Embryonic facial prominence (tissue), 1 donor: ENCODE results near the gene PISD.

ENCODE experiments used
- DNase-seq: peaks from one replicate; pipeline ENCODE4 v3.0.0-alpha.2; 2016; ENCODE audit errors: extremely low spot score

PISD gene

GRCh38 chr22:31626427-31627150, 35.4 kb downstream of the PISD start:
- no peak for DNase-seq

DNA sequence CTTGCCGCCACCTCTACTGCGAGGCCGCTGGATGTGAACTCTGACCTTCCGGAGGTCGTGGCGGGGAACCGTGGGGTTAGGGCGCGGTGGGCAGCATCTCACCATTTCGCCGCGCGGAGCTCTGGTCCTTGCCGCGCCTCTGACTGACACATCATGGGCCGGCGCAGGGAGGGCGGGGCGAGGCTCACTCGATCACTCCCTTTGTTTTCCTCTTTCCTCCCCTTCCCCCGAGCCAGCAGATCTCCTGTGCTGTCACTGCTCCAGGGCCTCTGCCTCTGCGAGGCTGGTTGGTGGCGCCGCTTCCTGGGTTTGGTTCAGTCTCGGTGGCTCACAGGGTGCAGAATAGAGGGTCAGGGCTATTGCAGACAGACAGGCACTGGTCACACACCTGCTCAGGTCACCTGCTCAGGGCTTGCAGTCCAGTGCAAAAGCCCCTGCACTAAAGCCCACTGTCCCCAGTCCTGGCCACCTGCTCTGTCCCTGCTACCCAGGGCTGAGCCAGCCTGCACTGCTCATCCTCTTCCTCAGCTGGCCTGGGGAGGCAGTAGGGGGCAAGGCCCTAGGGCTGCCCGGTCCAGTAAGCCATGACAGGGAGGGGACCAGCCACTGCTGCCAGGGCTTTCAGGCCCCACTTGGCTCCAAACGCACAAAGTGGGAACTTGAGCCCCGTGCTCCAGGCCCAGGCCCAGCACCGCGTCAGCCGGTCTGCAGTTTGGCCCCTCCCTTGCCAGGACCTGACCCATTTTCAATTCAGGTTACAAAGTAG, 36.2 kb downstream of the PISD start:
- DNase-seq = no peak

- DNase-seq = no peak
These were observed 36.8 kb downstream of the PISD start for GRCh38 chr22:31625257-31625640.

DNA sequence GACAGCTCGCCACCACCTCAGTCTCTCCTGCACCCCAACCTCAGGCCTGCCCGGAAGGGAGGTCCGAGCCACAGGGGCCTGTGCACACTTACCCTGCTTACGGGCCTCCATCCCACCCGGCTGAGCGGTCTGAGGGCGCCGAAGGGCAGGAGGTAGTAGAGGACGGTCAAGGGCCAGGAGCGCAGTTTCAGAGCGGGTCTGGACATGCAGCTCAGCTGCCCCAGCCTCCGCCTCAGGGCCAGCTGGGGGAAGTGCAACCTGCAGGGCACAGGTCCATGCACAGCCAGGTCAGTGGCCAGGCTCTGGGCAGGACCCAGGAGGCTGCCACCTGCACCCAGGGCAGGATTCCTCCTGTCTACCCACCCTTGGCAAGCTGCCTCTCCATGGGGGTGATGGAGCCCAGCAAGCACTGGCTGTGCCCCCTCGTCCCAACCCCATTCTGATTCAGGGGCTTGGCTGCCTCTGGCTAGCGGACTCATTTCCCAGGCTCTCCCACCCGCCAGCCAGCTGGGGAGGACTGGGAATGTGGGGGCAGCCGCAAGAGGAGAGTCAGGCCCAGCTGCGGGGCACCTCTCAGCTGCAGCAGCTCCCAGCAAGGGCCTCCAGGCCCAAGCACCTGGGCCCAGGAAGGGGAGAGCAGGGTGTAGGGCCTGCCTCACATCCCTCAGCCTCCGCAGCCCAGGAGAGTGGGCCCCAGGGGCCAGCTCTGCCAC, 38.3 kb downstream of the PISD start:
- no peak for DNase-seq

DNA sequence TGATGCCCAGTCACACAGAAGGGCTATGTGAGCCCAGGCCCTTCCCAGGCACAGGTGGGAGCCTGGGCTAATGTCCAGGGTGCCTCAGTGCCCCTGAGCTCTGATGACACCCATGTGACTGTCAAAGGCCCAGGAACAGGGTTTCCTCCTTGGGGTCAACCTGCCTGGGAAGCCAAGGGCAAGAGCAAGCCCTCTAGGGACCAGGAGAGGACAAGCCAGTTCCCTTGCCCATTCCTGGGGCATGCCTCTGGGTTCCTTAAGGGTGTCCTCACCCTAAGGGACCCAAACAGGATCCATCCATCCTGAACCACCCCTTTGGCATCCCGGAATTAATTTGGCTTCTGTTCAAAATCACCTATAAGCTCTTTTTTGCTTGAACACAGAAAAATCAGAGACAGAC, 39.0 kb downstream of the PISD start:
- no peak for DNase-seq

DNA sequence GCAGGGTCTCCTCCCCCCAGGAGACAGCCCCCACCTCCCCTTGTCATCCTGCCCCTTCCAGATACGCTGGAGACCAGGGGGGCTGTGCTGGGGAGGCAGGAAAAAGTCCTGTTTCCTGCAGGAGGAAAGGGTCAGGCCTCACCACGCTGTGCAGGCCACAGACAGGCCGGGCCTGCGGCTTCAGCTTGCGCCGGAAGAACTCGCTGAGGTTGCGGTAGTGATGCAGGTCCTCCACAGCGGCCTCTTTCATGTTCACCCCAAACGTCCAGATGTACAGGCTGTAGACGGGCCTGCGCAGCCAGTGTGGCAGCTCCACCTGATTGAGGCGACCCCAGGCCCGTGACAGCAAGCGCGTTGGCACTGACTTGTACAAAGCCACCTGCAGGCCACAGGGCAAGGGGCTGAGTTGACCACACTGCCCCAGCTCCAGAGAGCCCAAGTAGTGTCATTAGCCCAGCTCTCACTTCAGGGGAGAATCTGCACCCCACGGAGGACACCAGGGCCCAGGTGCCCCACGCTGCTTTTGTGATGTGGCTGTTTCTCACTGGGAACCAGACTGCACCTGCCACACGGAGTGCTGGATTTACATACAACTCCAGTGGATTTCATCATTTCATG, 40.4 kb downstream of the PISD start:
- DNase-seq = no peak

- no peak for DNase-seq
These were observed 41.1 kb downstream of the PISD start for GRCh38 chr22:31620756-31621480.

DNA sequence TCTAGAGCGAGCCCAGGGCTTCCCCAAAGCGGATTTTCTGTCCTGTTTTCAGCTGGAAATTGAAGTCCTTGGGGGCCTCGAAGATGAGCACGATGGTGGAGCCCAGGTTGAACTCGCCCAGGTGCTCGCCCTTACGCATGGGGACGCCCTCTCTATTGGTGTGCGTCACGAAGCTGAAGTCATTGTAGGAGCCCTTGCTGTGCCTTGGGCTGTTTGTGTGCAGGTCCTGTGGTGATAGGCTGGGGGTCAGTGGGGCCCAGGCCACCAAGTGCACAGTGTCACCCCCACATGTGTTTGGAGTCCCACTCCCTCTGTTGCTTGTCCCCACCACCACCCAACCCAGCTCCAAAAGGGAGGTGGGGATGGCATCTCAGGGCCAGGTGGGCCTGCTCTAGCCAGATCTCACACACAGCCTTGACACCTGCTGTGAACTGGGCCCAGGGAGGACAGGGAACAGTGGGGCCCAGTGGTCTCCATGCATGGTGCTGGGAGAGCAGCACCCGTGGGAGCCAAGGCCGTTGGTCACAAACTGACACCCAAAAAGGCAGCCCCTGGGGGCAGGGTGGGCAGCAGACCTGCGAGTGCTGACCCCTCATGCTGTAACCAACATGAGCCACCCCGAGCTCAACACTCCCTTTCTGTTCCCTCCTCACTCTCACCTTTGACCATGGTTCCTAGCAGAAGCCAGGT, 42.3 kb downstream of the PISD start:
- no peak for DNase-seq

- no peak for DNase-seq
These were observed 43.4 kb downstream of the PISD start for GRCh38 chr22:31618471-31619176.

GRCh38 chr22:31618057-31618456, 44.0 kb downstream of the PISD start:
- DNase-seq = no peak

DNA sequence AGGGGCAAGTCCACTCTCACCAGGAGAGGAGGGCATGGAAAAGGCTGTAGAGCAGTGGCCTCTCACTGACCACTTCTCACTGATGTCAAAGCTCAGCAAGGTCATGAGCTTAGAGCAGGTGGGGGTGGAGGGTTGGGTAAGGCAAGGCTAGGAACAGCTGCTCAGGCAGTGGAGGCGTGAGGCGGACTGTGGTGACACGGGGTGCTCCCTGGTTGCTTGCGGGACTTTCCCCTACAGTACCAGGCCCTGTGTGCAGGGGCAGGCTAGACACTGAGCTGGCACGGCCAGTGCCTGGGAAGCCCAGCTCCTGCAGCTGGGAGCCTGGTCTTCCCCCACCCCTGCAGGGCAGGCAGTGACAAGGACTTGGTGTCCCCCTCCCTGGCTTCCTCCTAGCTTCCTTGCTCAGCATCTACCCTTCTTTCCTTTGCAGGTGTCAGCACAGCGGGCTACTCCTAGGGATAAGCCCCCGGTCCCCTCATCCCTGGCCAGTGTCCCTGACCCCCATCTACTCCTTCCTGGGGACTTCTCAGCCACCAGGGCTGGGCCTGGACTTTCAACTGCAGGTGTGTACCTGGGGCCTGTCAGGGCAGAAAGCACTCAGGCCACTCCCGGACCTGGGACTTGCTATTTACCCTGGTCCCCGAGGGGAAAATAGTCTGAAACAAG, 45.6 kb downstream of the PISD start:
- DNase-seq = no peak

GRCh38 chr22:31615940-31616314, 46.1 kb downstream of the PISD start:
- DNase-seq = no peak

DNA sequence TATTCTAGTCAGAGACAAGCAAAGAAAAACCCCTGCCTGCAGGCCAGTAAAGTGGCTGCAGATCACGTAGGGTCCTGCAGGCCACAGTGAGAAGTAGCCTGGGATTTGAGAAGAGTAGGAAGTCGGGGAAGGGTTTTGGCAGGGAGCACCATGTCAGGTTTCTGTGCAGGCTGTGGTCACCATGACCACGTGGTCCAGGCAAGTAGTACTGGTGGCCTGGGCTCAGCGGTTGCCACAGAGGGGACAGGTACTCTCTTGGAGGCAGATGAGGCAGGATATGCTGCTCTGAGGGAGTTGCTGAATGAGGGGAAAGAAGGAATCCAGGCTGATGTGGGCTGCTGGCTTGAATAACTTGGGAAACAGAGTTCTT, 46.5 kb downstream of the PISD start:
- no peak for DNase-seq

GRCh38 chr22:31614781-31615490, 47.1 kb downstream of the PISD start:
- DNase-seq = no peak

- DNase-seq = no peak
These were observed 48.1 kb downstream of the PISD start for GRCh38 chr22:31613904-31614296.

DNA sequence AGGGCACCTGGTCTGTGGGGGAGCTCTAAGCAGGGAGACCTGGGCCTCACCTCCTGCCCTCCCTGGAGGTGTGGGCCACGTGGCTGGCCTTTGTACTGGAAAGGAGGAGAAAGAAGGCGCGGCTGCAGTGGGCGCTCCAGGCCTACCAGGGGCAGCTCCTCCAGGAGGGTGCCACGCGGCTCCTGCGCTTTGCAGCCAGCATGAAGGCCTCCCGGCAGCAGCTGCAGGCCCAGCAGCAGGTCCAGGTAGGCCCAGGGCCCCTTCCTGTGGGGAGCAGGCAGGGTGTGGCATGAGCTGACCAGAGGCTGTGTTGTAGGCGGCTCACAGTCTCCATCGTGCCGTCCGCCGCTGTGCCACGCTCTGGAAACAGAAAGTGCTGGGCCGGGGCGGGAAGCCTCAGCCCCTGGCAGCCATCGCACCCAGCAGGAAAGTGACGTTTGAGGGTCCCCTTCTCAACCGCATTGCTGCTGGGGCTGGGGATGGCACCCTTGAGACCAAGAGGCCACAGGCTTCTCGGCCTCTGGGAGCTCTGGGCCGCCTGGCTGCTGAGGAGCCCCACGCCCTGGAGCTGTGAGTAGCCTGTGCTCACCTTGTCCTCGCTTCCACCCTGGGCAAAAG, 48.6 kb downstream of the PISD start:
- no peak for DNase-seq

DNA sequence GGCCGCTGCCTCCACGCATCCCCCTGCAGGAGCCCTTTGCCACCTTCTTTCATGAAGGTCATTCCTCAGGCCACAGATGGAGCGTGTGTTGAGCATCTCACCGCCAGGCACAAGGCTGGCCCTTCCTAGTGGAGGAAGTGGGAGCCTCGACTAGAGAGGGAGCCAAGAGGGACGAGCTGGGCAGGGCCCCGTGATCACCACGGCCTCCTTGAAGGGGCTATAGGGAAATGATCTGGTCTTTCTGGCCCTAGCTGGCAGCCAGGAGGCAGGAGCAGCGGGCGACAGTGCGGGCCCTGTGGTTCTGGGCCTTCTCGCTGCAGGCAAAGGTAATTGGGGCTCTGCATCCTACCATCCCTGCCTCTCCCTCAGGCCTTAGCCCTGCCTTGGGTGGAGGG, 49.1 kb downstream of the PISD start:
- DNase-seq = no peak

GRCh38 chr22:31611061-31611760, 50.8 kb downstream of the PISD start:
- DNase-seq = no peak
